ENCODE measurements around the gene GRIA1.

GRIA1 gene

DNA sequence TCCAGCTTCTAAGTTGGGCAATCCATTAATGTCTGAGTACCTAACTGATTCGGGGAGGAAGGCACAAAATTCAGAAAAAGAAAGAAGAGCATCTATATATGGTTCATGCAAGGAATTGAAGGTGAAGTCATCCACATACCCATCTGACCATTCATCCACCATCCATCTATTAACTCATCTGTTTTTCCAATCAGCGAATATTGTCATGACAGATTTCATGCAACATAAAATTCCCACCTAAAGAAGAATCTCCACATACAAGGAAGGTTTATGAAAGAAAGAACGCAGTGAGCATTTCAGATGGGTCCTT, 164.7 kb downstream of the GRIA1 start:
- ATAC-seq (ENCODE audit: low read depth), result no peak
- no peaks in the 10 kb centered on the region for H3K36me3 Mint-ChIP-seq
- no peaks in the 10 kb centered on the region for H3K4me1 Mint-ChIP-seq
- no peaks in the 10 kb centered on the region for H3K9me3 Mint-ChIP-seq
- H3K27ac Mint-ChIP-seq, result no peak overlapping the region
- H3K27me3 Mint-ChIP-seq, result peaks cover 3% of the 10 kb centered on the region
- no peak for DNase-seq (ENCODE audit: low spot score in 2 of 2)
- H3K4me3 Mint-ChIP-seq, result no peak overlapping the region

DNA sequence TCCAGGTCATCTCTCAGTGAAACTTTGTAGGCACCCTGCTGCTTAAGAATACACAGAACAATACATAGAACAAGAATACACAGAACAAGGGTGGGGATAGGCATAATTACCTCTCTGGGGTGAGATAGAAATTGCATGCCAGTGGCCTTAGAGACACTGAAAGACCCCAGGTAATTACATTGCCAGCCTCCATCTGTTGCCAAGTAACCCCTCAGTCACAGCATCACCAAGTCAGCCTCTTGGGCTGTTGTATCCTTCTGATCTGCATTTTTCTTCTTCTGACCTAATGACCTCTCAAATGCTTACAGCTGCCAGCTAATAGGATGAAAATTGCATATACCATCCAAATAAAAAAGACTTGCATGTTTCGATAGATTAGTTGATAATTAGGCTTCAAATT, 167.7 kb downstream of the GRIA1 start:
- no peak for DNase-seq (ENCODE audit: low spot score in 2 of 2)
- Mint-ChIP-seq H3K36me3 (no peaks in the 10 kb centered on the region), H3K4me1 (no peaks in the 10 kb centered on the region), H3K27ac (no peak overlapping the region), H3K27me3 (peaks cover 3% of the 10 kb centered on the region), H3K9me3 (no peaks in the 10 kb centered on the region), H3K4me3 (no peak overlapping the region)
- ATAC-seq (ENCODE audit: low read depth), result no peak

- no peaks in the 10 kb centered on the region for H3K9me3 Mint-ChIP-seq
- ATAC-seq (ENCODE audit: low read depth), result no peak
- H3K4me1 Mint-ChIP-seq, result no peaks in the 10 kb centered on the region
- H3K27me3 Mint-ChIP-seq, result peaks cover 3% of the 10 kb centered on the region
- no peaks in the 10 kb centered on the region for H3K36me3 Mint-ChIP-seq
- H3K27ac Mint-ChIP-seq, result no peak overlapping the region
- no peak overlapping the region for H3K4me3 Mint-ChIP-seq
- no peak for DNase-seq (ENCODE audit: low spot score in 2 of 2)
These were observed 168.1 kb downstream of the GRIA1 start for GRCh38 chr5:153658606-153659005.

GRCh38 chr5:153659039-153659736, 168.7 kb downstream of the GRIA1 start:
- no peaks in the 10 kb centered on the region for H3K9me3 Mint-ChIP-seq
- no peak for DNase-seq (ENCODE audit: low spot score in 2 of 2)
- ATAC-seq (ENCODE audit: low read depth), result no peak
- peaks cover 3% of the 10 kb centered on the region for H3K27me3 Mint-ChIP-seq
- H3K4me1 Mint-ChIP-seq, result no peaks in the 10 kb centered on the region
- H3K27ac Mint-ChIP-seq, result no peak overlapping the region
- H3K4me3 Mint-ChIP-seq, result no peak overlapping the region
- no peaks in the 10 kb centered on the region for H3K36me3 Mint-ChIP-seq

DNA sequence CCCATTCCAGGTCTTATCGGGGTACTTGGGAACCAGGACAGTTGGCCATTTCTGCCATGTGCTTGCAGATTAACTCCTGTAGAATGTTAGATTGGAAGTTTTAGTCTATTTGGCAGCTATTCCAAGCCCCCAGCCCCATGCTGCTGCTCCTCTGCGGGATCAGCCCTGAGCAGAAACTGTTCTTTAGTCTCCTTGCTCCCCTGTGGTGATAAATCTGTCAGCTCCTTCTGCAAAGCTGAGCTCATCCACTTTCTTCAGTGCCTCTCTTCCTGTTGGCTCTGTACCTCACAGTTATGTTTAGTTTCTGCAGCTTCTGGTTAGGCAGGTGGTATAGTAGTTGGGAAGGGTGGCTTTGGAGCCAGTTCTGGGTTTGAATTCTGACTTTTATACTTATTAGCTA, 170.4 kb downstream of the GRIA1 start:
- no peak overlapping the region for H3K27ac Mint-ChIP-seq
- no peak for ATAC-seq (ENCODE audit: low read depth)
- no peak overlapping the region for H3K4me3 Mint-ChIP-seq
- H3K4me1 Mint-ChIP-seq, result no peaks in the 10 kb centered on the region
- H3K36me3 Mint-ChIP-seq, result no peaks in the 10 kb centered on the region
- H3K9me3 Mint-ChIP-seq, result no peaks in the 10 kb centered on the region
- peaks cover 3% of the 10 kb centered on the region for H3K27me3 Mint-ChIP-seq
- no peak for DNase-seq (ENCODE audit: low spot score in 2 of 2)

- H3K4me1 Mint-ChIP-seq, result no peaks in the 10 kb centered on the region
- H3K9me3 Mint-ChIP-seq, result no peaks in the 10 kb centered on the region
- DNase-seq (ENCODE audit: low spot score in 2 of 2) (no peak), ATAC-seq (ENCODE audit: low read depth) (no peak)
- H3K4me3 Mint-ChIP-seq, result no peak overlapping the region
- H3K27me3 Mint-ChIP-seq, result peaks cover under 1% of the 10 kb centered on the region
- no peaks in the 10 kb centered on the region for H3K36me3 Mint-ChIP-seq
- H3K27ac Mint-ChIP-seq, result no peak overlapping the region
These were observed 171.4 kb downstream of the GRIA1 start for GRCh38 chr5:153661897-153662296.

GRCh38 chr5:153670101-153670500, 179.6 kb downstream of the GRIA1 start:
- Mint-ChIP-seq H3K4me1 (no peaks in the 10 kb centered on the region), H3K4me3 (no peak overlapping the region), H3K36me3 (no peaks in the 10 kb centered on the region), H3K27me3 (no peaks in the 10 kb centered on the region), H3K9me3 (peaks cover 3% of the 10 kb centered on the region), H3K27ac (no peak overlapping the region)
- ATAC-seq (ENCODE audit: low read depth), result no peak
- DNase-seq (ENCODE audit: low spot score in 2 of 2), result no peak

DNA sequence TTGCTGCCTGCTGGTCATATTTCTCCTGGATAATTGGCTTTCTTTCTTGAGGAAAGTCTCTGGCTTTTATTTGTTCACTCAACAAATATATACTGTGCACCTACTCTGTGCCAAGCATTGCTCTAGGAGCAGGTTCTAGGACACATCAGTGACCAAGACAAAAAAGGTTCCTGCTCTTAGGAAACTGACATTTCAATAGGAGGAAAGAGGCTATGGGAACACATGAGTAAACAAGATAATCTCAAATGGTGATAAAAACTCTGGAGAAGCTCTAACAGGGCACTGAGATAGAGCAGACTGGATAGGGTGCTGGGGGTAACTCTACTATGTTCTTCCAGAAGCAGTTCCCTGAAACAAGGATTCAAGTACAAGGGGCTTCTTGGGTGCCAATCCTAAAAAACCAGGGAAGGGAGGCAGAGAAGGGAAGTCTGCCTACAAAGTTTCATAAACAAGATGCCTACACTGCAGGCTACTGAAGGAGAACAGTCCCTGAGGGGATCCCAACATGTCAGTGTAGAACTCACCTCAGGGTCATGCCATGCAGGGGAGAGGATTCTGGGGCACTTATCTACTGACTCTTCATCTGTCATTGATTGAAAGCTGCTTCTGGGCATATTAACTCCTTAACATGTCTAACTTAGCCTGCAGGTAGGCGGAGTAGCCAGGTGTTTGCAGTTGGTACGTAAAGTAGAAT, 181.3 kb downstream of the GRIA1 start:
- Mint-ChIP-seq H3K27me3 (no peaks in the 10 kb centered on the region), H3K36me3 (no peaks in the 10 kb centered on the region), H3K9me3 (peaks cover 3% of the 10 kb centered on the region), H3K27ac (no peak overlapping the region), H3K4me3 (no peak overlapping the region), H3K4me1 (no peaks in the 10 kb centered on the region)
- ATAC-seq (ENCODE audit: low read depth) (no peak), DNase-seq (ENCODE audit: low spot score in 2 of 2) (no peak)

GRCh38 chr5:153672347-153673090, 182.0 kb downstream of the GRIA1 start:
- H3K27ac Mint-ChIP-seq, result no peak overlapping the region
- ATAC-seq (ENCODE audit: low read depth) (no peak), DNase-seq (ENCODE audit: low spot score in 2 of 2) (no peak)
- H3K4me3 Mint-ChIP-seq, result no peak overlapping the region
- H3K27me3 Mint-ChIP-seq, result no peaks in the 10 kb centered on the region
- H3K4me1 Mint-ChIP-seq, result no peaks in the 10 kb centered on the region
- no peaks in the 10 kb centered on the region for H3K36me3 Mint-ChIP-seq
- peaks cover 3% of the 10 kb centered on the region for H3K9me3 Mint-ChIP-seq

DNA sequence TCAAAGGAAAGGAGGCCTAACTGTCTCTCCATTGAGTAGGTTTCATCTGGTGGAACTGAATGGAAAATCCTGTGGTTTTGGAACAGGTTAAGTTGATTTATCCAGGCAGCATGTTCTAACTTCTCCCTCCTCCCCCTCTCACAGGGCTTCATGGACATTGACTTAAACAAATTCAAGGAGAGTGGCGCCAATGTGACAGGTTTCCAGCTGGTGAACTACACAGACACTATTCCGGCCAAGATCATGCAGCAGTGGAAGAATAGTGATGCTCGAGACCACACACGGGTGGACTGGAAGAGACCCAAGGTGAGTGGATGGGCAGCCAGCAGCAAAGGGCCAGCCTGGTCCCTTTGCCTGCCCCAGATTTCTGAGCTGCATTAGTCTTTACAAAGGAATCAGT, 183.9 kb downstream of the GRIA1 start:
- H3K27ac Mint-ChIP-seq, result no peak overlapping the region
- H3K36me3 Mint-ChIP-seq, result no peaks in the 10 kb centered on the region
- no peak for DNase-seq (ENCODE audit: low spot score in 2 of 2)
- no peak overlapping the region for H3K4me3 Mint-ChIP-seq
- peaks cover 3% of the 10 kb centered on the region for H3K9me3 Mint-ChIP-seq
- no peaks in the 10 kb centered on the region for H3K27me3 Mint-ChIP-seq
- H3K4me1 Mint-ChIP-seq, result no peaks in the 10 kb centered on the region
- no peak for ATAC-seq (ENCODE audit: low read depth)

- Mint-ChIP-seq H3K9me3 (peaks cover 5% of the 10 kb centered on the region), H3K27me3 (no peaks in the 10 kb centered on the region), H3K4me1 (no peaks in the 10 kb centered on the region), H3K27ac (no peak overlapping the region), H3K36me3 (no peaks in the 10 kb centered on the region), H3K4me3 (no peak overlapping the region)
- no peak for ATAC-seq (ENCODE audit: low read depth)
- DNase-seq (ENCODE audit: low spot score in 2 of 2), result no peak
These were observed 185.9 kb downstream of the GRIA1 start for GRCh38 chr5:153676406-153676805.

DNA sequence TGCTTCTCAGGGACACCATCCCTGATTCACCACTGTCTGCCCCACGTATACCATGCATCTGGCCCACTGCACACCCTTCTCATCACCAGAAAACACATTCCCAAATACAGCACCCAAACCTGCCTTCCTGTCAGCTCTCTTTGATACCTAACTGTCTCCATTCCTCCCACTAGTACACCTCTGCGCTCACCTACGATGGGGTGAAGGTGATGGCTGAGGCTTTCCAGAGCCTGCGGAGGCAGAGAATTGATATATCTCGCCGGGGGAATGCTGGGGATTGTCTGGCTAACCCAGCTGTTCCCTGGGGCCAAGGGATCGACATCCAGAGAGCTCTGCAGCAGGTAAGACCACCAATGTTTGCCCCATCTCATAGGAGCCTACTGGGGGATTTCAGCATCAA, 186.4 kb downstream of the GRIA1 start:
- H3K4me3 Mint-ChIP-seq, result no peak overlapping the region
- no peaks in the 10 kb centered on the region for H3K4me1 Mint-ChIP-seq
- H3K36me3 Mint-ChIP-seq, result no peaks in the 10 kb centered on the region
- no peak overlapping the region for H3K27ac Mint-ChIP-seq
- H3K27me3 Mint-ChIP-seq, result no peaks in the 10 kb centered on the region
- DNase-seq (ENCODE audit: low spot score in 2 of 2) (no peak), ATAC-seq (ENCODE audit: low read depth) (no peak)
- peaks cover 5% of the 10 kb centered on the region for H3K9me3 Mint-ChIP-seq

GRCh38 chr5:153678617-153679329, 188.3 kb downstream of the GRIA1 start:
- no peak for ATAC-seq (ENCODE audit: low read depth)
- Mint-ChIP-seq H3K4me3 (no peak overlapping the region), H3K4me1 (no peaks in the 10 kb centered on the region), H3K27me3 (no peaks in the 10 kb centered on the region), H3K9me3 (peaks cover 2% of the 10 kb centered on the region), H3K27ac (no peak overlapping the region), H3K36me3 (no peaks in the 10 kb centered on the region)
- no peak for DNase-seq (ENCODE audit: low spot score in 2 of 2)

GRCh38 chr5:153690236-153690635, 199.8 kb downstream of the GRIA1 start:
- no peaks in the 10 kb centered on the region for H3K4me1 Mint-ChIP-seq
- H3K27me3 Mint-ChIP-seq, result no peaks in the 10 kb centered on the region
- ATAC-seq (ENCODE audit: low read depth), result no peak
- H3K36me3 Mint-ChIP-seq, result no peaks in the 10 kb centered on the region
- no peak for DNase-seq (ENCODE audit: low spot score in 2 of 2)
- no peak overlapping the region for H3K4me3 Mint-ChIP-seq
- H3K27ac Mint-ChIP-seq, result no peak overlapping the region
- H3K9me3 Mint-ChIP-seq, result peaks cover 2% of the 10 kb centered on the region
